ENCODE data around the gene HTT. TPM values are rescaled to one million over a fixed set of nuclear protein-coding genes. Genes with fewer than 3 reads are reported as not detected.

The HTT gene
- total RNA-seq, 1 donor from 2014 or later, result 21.8 TPM

DNA sequence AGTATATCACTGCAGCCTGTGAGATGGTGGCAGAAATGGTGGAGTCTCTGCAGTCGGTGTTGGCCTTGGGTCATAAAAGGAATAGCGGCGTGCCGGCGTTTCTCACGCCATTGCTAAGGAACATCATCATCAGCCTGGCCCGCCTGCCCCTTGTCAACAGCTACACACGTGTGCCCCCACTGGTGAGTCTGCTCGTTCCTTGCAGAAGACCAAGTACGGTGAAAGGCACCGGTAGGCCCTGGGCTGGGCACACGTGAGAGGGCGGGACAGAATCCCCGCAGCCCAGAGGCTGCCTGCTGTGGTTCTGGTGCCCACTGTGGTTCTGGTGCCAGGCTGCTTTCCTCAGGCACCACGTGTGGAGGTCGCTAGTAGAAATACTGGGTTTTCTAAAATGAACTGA lies 143.3 kb downstream of the HTT start:
- no peak for DNase-seq (ENCODE audit: low read depth, low spot score)

DNA sequence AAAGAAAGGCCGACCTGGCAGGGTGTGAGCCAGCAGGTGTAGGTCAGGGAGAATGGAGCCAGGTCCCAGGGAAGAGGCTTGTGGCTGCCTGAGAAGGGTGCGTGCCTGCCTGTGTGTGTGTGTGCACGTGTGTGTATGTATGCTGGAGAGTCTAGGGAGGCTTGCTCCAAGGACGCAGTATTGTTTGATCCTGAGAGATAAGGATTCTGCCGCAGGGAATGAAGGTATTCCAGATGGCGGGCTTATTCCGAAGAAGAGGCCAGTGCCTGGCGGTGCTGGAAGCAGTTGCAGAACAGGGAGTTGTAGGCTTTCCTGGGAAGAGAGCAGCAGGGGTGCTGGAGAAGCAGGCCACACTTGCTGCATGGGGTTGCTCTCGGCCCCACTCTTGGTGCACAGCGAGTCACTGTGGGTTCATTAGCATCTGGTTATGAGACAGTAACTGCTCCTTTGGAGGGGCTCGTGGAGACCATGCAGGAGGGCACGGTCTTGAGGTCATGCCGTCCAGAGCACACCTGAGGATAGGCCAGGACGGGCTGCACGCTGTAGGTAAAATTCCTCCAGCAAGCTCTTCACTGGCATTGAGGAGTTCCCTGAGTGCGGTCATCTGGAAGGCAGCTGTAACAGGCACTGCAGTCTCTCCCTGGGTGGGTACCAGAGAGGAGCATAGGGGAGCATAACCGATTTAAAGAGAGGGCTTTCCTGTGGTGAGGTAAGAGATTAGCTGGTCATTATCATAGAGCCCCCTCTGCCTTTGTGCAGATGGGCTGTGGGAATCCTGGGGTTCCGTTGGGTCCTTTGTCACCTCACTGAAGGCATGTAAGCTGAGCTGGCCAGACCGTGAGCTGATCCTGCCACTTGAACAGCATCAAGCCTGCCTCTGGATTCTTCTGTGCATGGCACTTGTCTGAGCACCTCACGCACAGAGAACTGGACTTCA lies 144.6 kb downstream of the HTT start:
- DNase-seq (ENCODE audit: low read depth, low spot score), result no peak

DNA sequence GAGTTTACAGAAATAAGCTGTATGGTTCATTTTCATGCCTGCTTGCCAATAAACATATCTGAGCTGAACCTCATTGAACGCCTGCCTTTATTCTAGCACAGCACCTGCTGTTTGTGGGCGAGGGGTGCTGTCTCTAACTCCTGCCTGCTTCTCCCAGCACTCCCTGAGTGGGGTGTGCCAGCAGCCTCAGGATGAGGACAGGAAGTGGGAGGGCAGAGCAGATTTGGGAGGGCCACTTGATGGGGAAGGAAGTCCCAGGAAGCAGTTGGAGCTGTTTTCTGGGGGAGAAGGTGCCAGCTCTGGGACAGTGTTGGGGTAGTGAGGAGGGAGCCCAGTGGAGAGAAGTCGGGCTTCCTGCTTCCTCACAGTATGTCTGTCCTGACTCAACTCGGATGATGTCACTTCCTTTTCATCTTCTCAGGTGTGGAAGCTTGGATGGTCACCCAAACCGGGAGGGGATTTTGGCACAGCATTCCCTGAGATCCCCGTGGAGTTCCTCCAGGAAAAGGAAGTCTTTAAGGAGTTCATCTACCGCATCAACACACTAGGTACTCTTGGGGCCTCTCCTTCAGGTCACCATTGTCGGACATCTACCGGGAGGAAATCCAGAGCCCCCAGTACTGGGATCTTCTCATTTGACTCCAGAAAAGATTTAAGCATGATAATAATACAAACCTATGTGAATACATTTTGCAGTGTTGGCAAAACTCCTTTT lies 145.4 kb downstream of the HTT start:
- DNase-seq (ENCODE audit: low read depth, low spot score), result no peak

DNA sequence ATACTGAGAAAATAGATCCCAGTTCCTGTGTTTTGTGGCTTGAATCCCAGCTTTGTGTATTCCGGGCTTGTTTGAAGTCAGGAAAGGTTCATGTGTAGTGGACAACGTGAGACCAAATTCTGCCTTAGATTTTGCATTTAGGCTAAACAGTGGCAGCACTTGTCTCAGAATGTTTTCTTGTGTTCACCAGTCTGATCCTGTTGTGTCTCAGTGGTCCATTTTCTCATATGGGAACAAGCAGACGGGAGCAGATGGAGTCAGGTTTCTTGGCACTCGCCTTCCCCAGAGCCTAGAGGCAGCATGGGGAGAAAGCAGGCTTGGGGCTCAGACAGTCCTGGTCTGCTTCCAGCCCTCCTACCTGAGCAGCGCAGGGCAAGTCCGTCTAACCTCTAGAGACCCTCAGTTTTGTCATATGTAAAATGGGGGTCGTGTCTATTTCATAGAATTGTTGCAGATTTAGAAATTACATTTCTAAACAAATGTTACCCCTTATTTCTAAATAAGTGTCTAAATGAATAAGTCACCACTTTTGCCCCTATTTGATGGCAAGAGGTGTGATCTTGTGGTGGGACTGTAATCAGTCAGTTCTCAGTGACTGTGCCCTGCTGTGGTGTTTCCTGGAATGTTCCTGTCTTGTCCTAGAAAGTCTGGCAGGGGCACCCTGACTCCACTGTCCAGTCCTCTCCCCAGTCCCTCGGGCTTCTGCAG lies 146.1 kb downstream of the HTT start:
- no peak for DNase-seq (ENCODE audit: low read depth, low spot score)

DNA sequence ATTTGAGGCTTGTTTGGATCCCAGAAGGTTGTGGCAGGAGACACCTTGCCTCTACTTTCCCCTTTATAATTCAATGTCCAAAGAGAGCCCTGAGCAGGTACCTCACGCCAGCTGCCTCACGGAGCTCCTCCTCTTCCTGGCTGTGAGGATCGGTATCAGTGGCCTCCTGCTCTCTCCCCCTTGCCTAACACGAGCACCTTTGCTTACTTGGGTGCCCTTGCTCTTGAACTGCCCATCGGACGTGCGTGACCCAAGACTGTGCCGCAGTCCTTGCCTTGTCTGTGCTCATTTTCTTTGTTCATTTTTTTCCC lies 146.7 kb downstream of the HTT start:
- DNase-seq (ENCODE audit: low read depth, low spot score), result no peak

DNA sequence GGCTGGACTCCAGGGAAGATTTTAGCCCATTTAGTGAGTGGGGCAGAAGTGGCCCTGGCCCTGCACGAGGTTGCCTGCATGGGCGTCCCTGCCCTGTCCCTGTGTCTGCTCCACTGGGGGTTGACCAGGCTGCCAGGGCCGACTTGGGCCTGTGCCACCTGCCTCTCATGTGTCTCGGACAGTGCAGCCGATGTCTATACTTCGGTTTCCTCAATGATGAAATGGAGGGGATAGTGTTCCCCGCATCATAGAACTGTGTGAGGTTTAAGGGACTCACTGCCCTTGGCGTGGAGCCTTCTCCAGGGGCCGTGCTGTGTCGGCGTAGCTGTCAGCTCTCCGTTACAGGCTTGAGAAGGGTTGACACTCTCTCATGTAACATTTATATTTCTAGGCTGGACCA lies 147.5 kb downstream of the HTT start:
- no peak for DNase-seq (ENCODE audit: low read depth, low spot score)

DNA sequence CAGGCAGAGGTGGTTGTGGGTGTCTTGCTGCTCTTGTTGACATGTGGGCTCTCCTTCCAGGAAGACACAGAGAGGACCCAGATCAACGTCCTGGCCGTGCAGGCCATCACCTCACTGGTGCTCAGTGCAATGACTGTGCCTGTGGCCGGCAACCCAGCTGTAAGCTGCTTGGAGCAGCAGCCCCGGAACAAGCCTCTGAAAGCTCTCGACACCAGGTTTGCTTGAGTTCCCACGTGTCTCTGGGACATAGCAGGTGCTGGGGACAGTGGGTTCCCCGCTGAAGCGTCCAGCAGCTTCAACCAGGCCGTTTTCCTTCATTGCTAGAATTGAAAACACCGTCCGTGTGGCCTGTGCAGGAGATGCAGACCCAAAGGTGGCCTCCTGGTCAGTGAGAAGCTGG lies 148.9 kb downstream of the HTT start:
- DNase-seq (ENCODE audit: low read depth, low spot score), result no peak

DNA sequence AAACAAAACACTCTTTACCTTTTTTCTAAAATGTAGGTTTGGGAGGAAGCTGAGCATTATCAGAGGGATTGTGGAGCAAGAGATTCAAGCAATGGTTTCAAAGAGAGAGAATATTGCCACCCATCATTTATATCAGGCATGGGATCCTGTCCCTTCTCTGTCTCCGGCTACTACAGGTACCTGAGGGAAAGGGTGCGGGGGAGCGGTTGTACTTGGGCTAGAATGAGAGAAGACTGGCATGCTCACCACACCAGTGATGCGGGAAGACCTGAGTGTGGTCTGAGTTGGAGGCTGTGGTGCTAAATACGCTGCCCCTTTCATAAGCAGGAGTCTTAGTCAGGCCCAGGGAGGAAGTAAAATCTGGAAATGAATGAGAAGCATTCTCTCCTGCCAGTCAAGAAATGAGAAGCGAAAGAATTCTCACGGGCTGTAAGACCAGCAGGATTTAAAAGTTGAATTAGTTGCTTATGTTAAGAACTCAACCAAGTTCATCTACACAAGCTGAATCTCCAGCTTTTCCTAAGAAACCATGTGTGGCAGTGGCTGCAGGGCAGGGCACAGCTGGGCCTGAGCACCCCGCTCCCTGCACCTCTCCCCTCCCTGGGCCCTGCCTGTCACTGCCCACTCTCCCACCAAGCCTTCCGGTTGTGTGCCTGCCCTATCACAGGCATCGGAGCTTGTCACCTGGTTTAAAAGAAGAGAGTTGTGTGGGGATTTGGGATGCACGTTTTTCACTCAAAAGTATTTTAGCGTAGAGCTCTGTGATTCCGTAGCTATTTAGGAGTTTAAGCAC lies 149.7 kb downstream of the HTT start:
- no peak for DNase-seq (ENCODE audit: low read depth, low spot score)

DNA sequence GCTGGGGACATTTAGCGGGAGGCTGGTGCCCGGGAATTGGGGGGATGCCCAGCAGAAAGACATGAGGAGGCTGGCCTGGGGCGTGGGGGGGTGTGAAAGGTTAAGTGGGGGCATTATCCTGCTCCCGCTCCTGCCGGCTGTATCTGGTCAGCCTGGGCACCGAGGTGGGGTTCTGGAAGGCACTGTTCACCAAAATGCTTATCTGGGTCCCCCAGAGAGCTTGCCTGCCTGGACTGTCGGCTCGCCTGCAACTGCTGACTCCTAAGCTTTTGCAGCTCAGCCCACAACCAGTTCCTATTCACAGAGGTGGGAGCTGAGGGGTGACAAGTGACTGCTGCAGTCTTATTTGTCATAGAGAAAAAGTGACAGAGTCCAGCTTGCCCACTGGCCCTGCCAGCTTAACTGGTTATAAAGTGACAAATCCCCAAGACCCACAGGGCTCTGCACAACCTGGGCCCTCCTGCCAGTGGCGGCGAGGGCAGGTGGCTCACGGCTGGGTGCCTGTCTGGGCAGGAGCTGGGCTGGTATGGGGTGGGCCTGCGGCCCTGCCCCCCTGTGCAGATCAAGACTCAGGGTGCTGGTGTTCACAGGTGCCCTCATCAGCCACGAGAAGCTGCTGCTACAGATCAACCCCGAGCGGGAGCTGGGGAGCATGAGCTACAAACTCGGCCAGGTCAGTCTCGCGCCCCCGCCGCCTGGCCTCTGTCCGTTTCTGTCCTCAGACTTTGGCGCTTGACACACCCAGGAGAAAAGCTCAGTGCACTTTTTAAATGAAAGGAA lies 150.8 kb downstream of the HTT start:
- DNase-seq (ENCODE audit: low read depth, low spot score), result no peak

DNA sequence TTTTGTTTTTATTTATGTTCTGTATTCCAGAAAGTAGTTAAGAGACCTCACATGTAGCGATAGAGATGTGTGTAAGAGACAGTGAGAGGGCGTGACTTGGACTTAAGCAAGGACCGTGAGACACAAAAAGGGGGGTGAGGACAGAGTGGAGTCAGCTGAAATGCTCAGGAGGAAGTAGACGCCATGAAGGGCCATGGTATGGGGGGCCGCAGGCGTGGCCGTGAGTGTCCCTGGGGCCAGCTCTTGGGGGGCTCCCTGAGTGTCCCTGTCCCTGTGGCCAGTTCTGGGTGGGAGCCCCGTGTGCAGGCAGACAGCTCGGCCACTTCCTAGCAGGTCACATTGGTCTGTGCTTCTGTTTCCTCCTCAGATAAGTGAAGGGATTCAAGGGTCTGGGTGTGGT lies 151.5 kb downstream of the HTT start:
- no peak for DNase-seq (ENCODE audit: low read depth, low spot score)

DNA sequence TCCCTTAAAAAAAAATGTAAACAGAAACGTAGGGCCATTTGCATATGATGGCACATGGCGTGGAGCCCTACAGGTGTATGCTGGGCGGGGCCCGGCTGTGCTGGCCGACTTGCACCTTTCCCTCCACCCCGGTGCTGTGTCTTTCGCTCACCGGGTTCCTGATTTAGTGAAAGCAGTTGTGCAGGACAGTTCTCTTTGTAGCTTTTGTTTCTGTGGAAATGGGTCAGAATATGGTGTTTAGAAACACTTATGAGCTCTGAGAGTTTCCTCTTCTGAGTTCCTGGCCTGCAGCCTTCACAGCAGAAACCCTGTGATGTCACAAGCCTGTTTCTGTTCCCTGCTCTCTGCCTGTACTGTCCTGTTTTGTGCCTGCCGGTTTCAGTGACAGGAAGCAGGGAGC lies 152.0 kb downstream of the HTT start:
- DNase-seq (ENCODE audit: low read depth, low spot score), result no peak

DNA sequence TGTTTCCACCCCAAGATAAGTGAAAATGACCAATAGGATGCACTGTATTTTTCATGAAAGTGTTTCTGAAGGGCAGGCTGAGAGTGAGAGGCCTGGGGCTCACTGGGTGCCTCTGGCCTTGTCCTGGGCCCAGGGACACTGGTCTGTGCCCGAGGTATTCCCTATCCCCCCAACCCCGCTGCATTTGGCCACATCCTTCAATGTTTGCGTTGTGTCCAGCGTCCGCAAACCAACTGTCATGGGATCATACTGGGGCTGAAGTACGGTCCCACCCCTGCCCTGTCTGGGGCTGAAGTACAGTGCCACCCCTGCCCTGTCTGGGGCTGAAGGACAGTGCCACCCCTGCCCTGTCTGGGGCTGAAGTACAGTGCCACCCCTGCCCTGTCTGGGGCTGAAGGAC lies 152.5 kb downstream of the HTT start:
- no peak for DNase-seq (ENCODE audit: low read depth, low spot score)

DNA sequence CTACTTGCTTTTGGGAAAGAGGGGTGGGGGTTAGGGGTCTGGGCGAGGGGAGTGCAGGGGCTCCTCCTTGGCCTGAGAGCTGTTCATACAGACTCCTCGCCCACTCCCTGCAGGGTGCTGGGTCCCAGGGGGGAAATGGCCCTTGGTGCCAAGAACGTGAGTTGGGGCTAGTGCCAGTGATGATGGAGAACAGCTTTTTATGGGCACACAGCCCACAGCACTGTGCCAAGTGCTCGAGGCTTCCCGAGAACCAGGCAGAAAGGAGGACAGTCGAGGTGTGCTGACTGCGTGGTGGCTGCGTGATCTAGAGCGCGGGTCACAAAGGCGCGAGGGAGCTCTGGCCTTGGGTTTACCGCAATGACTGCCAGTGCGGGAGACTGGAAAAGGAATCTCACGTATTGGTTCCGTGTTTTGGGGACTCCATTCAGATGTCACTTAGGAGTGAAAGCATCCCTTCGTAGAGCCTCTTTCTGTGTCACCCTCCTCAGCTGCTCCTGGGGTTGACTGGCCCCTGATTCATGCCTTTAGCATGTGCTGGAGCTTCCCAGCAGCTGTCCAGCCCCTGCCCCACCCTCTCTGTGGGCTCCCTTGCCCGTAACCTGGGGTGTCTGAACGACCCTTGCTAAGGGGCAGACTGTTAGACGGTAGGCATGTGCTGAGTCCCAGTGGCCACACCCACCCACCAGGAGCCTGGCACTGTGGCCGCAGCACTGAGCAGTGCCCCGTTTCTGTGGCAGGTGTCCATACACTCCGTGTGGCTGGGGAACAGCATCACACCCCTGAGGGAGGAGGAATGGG lies 153.6 kb downstream of the HTT start:
- no peak for DNase-seq (ENCODE audit: low read depth, low spot score)

DNA sequence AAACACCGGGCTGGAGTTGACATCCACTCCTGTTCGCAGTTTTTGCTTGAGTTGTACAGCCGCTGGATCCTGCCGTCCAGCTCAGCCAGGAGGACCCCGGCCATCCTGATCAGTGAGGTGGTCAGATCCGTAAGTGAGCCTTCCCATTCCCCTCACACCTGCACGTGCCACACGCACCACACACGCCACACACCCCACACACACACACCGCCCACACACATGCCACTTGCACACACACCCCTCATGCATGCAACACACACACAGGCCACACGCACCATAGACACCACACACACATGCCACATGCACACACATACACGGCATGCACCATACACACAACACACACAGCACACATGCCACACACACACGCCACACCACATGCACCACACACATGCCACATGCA lies 154.4 kb downstream of the HTT start:
- DNase-seq (ENCODE audit: low read depth, low spot score), result no peak

DNA sequence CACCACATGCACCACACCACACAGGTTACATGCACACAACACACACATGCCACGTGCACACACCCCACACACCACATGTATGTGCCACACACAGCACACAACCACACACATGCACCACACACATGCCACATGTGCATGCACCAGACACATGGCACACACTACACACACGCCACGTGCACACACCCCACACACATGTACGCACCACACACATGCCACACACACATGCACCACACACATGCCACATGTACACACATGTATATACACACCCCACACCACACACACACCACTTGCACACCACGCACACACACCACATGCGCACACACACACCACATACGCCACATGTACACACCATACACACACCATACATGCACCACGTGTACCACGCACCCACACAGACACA lies 154.8 kb downstream of the HTT start:
- no peak for DNase-seq (ENCODE audit: low read depth, low spot score)

DNA sequence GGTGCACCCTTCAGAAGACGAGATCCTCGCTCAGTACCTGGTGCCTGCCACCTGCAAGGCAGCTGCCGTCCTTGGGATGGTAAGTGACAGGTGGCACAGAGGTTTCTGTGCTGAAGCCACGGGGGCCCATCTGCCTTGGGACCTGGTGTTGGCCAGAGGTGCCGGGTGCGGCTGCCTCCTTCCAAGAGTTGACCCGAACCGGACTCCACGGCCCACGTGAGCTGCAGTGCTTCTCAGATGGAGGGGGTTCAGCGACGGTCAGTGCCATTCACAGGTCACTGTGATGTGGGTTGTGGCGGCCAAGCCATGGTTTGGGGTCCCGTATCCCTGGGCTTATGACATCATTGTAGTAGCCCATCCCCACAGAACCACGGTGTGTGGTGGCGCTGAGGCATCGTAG lies 155.5 kb downstream of the HTT start:
- no peak for DNase-seq (ENCODE audit: low read depth, low spot score)

DNA sequence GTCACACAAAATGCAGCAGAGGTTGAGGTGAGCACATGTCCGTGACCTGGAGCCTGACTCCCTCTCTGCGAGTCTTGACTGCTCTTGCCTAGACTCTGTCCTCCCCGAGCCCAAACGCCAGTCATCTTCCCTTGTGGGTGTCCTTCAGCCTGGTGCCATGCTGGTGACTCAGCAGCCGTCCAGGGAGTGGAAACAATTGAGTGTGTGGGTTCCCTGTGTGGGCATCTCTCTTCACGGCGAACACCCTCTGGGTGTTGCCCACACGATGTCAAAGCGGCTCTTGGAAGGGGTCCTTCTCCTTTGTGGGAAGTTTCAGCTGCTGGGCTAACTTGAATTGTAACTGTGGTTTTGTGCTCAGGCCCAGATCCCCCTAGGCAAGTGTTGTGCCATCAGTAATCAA lies 157.0 kb downstream of the HTT start:
- no peak for DNase-seq (ENCODE audit: low read depth, low spot score)

DNA sequence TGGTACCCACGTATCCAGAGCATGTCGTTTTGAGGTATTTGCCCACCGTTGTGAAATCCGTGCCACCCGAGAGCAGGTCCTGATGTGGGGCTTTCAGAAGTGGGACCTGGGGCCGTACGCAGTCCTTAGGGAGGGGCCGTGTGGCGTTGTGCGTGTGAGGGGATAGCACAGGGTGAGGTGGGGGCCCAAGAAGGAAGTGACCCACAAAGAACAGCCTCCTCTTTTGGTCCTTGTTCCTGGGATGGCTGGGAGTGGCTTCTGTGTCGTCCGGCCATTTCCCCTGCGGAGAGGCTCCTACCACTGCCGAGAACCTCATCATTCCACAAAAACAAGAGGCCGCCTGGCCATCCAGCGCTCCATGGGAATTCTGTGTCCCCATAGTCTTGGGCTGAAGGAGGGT lies 157.5 kb downstream of the HTT start:
- DNase-seq (ENCODE audit: low read depth, low spot score), result no peak

DNA sequence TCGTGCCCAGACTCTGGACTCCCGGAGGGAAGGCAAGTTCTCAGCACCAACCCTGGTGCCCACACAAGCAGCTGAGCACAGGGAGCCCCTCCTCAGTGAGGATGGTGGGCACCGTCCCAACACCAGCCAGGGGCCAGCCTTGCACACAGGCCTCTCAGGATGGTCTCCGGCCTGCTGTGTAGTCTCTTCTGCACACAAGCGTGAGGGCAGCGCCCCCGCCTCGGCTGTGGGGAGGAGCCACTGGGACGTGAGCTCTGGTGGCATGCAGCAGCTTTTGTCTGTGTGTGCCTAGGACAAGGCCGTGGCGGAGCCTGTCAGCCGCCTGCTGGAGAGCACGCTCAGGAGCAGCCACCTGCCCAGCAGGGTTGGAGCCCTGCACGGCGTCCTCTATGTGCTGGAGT lies 158.4 kb downstream of the HTT start:
- no peak for DNase-seq (ENCODE audit: low read depth, low spot score)
